Kidney (tissue), 14 donors: ENCODE results near the gene OSM. TPM values are rescaled to one million over a fixed set of nuclear protein-coding genes. Genes with fewer than 3 reads are reported as not detected.

ENCODE experiments used
- DNase-seq, 5 donors: peaks; one replicate each; pipeline ENCODE4 v3.0.0-alpha.2; 2013 to 2020
- FAIRE-seq: peaks from 2 replicates; lab custom pipeline; 2012; peaks lifted over from hg19 to GRCh38; lab: Jason Lieb, UNC
- H3K27ac ChIP-seq, 2 donors: one replicate each; pipeline ENCODE4 v1.7.0; 2013; ENCODE audit warnings: low read depth in 2 of 2, low read length in 2 of 2, inconsistent platforms in 1 of 2
- H3K27me3 ChIP-seq: one replicate; pipeline ENCODE4 v1.7.1; 2013; ENCODE audit warnings: low read length, inconsistent platforms; ENCODE audit not compliant: control insufficient read depth, insufficient read depth
- H3K36me3 ChIP-seq, 3 donors: one replicate each; pipeline versions ENCODE4 v1.7.0 to v1.7.1; 2013; ENCODE audit warnings: low read length in 3 of 3, control low read depth in 1 of 3, inconsistent platforms in 1 of 3; ENCODE audit not compliant: insufficient read depth in 3 of 3, control insufficient read depth in 2 of 3
- H3K4me1 ChIP-seq, 3 donors: one replicate each; pipeline versions ENCODE4 v1.7.0 to v1.7.1; 2013; ENCODE audit warnings: low read length in 3 of 3, inconsistent platforms in 1 of 3, low read depth in 1 of 3; ENCODE audit not compliant: control insufficient read depth in 2 of 3, insufficient read depth in 2 of 3
- H3K4me3 ChIP-seq, 3 donors: one replicate each; pipeline versions ENCODE4 v1.7.0 to v1.8.1; 2013; ENCODE audit warnings: low read length in 3 of 3, control low read depth in 1 of 3, inconsistent platforms in 1 of 3
- H3K9ac ChIP-seq, 3 donors: one replicate each; pipeline versions ENCODE4 v1.7.0 to v1.7.1; 2013; ENCODE audit warnings: low read length in 3 of 3, control low read depth in 1 of 3, inconsistent platforms in 1 of 3
- H3K9me3 ChIP-seq, 3 donors: one replicate each; pipeline versions ENCODE4 v1.7.0 to v1.7.1; 2013; ENCODE audit warnings: low read length in 3 of 3, control low read depth in 1 of 3, inconsistent platforms in 1 of 3; ENCODE audit not compliant: control insufficient read depth in 2 of 3, insufficient read depth in 1 of 3
- intact Hi-C: fragments of 100-400 bp; cut with DNase I; formaldehyde crosslinking; loops from one replicate; pipeline ENCODE4 v1.11.1; 2022
- polyA plus RNA-seq: library from polyadenylated mRNA; stranded (reverse); fragments of 350-450 nt; fragmentation: Illumina TruSeq; extraction: RNeasy Lipid Tissue Mini Kit (QIAGEN cat#74804); gene quantifications from one replicate; pipeline ENCODE4 v1.2.3, GENCODE V29; 2014; ENCODE audit warnings: low read depth, low replicate concordance; ENCODE audit not compliant: insufficient read depth
- total RNA-seq: library from RNA; stranded (reverse); fragmentation: NEBNext Ultra II Directional; extraction: Animal tissue kit (Norgen Biotek cat#: 25700); gene quantifications from one replicate; pipeline ENCODE4 v1.2.1, GENCODE V29; 2021
- TF ChIP-seq, protein P1 (sequence below): IDR thresholded peaks from 3 replicates; pipeline ENCODE4 v1.5.1; 2012; ENCODE audit warnings: mild to moderate bottlenecking, moderate library complexity, borderline replicate concordance; ENCODE audit not compliant: insufficient read depth; ENCODE audit errors: extremely low read depth
- donor health status: control.
- donor health status: control.
- donor health status: control.
- donor health status: control.
- donor health status: control.
- donor health status: DM: yes; HTN: yes; CAD: no.
- donor health status: Normal renal cell carcinoma (clear cell type).

The OSM gene
- total and polyA plus RNA-seq, 2 donors from 2014 or later = 0.56 to 1.2 TPM

DNA sequence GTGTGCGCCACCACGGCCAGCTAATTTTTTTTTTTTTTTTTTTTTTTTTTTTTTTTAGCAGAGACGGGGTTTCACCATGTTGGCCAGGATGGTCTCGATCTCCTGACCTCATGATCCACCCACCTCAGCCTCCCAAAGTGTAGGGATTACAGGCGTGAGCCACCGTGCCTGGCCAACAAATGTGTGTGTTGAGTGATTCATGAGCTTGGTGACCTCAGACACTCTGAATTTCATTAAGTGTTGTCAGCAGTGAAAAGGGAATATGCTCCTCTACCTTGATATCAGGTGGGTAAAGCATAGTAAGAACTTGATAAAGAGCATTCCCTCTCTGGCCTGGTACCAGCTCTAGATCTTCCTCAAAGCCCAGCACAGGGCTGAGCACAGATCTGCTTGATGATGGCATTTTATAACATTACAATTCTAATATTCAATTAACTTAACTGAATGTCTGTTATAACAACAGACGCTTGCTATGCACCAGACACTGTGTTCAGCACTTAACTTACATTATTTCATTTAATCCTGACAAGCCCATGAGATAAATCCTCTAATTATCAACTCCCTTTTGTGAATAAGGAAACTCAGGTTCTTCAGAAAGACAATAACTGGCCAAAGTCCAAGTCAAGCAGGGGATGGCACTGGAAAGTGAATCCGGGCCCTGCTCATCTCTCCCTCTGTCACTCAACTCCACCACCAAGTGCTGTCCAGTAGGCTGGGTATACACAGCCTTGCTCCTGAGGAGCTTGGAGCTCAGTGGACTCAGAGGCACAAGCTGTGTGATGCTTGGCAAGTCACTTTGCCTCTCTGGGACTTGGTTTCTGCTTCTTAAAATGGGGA lies 47.1 kb upstream of the OSM start:
- FAIRE-seq = no peak
- intact Hi-C loops = no loop called here

DNA sequence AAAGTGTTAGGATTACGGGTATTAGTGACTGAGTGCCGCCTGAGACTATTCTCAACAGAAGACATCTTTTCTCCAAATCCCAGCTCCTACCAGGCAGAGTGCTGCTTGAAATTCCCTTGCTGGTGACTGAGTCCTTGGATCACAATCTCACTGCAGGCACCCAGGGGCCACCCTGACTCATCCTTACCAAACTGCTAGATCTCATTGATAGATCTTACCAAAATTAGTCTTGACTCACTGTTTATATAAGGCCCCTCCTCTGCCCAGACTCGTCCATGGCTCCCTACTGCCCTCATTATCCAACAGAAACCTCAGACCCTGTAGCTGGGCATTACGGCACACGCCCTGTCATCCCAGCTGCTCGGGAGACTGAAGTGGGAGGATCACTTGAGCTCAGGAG lies 45.4 kb upstream of the OSM start:
- intact Hi-C loops = no loop called here
- DNase-seq = no peak
- TF ChIP-seq, protein P1, sequence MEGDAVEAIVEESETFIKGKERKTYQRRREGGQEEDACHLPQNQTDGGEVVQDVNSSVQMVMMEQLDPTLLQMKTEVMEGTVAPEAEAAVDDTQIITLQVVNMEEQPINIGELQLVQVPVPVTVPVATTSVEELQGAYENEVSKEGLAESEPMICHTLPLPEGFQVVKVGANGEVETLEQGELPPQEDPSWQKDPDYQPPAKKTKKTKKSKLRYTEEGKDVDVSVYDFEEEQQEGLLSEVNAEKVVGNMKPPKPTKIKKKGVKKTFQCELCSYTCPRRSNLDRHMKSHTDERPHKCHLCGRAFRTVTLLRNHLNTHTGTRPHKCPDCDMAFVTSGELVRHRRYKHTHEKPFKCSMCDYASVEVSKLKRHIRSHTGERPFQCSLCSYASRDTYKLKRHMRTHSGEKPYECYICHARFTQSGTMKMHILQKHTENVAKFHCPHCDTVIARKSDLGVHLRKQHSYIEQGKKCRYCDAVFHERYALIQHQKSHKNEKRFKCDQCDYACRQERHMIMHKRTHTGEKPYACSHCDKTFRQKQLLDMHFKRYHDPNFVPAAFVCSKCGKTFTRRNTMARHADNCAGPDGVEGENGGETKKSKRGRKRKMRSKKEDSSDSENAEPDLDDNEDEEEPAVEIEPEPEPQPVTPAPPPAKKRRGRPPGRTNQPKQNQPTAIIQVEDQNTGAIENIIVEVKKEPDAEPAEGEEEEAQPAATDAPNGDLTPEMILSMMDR = no peak
- no peak for FAIRE-seq
- Histone ChIP-seq H3K27ac (peak overlapping the region; percentile 81 to 85), H3K4me3 (no peak overlapping the region), H3K36me3 (no peaks in the 10 kb centered on the region), H3K4me1 (peaks cover 8 to 73% (median 58%) of the 10 kb centered on the region in 3 donors), H3K9me3 (no peaks in the 10 kb centered on the region), H3K9ac (no peak overlapping the region), H3K27me3 (no peaks in the 10 kb centered on the region)

More for the DNA sequence above, 47.1 kb upstream of the OSM start:
- H3K36me3 ChIP-seq = no peaks in the 10 kb centered on the region
- no peak overlapping the region for H3K9ac ChIP-seq
- H3K27me3 ChIP-seq = no peaks in the 10 kb centered on the region
- peak overlapping the region in 1 of 2 donors; percentile 8 for H3K27ac ChIP-seq
- no peaks in the 10 kb centered on the region for H3K9me3 ChIP-seq
- TF ChIP-seq, protein P1 = no peak
- DNase-seq = no peak
- peaks cover 8 to 69% (median 67%) of the 10 kb centered on the region in 3 donors for H3K4me1 ChIP-seq
- H3K4me3 ChIP-seq = no peak overlapping the region

DNA sequence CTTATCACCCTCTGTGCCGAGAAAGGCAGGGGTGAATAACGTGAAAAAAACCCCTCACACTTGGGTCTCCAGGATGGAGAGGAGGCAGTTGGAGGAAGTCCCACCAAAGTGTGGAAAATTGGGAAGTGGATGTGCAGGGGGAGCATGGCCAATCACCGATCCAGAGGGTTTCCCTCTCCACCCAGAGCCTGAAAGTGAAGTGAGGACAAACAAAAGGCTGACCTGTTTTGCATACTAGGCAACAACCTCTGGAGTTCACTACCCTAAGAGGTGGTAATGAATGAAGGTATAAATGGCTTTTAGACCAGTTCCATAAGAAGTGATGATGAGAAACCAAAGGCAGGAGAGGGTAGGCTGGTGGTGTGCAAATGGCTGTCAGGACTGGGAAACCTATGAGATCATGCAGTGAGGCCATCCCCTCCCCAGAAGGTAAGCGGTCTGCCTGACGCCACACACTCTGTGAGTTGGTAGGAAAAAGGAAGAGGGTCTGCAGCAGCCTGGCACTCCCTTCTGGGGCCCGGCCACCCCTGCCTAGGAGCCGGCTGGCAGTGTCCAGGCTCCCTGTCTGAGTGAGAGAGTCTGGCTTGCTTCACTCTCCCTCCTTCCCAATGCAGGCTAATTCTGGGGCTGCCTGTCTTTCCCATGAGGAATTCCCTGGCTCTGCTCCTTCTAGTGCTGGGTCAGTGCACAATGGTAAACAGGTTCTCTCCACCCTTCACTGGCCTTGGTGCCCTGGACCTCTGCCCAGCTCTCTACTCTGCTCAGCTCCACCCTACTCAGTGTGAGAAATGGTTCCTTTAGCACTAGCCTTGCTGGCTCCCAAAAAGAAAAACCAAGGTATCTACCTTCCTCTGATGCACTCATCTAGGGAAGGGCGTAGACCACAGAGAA lies 44.5 kb upstream of the OSM start:
- H3K9ac ChIP-seq = peak overlapping the region in 1 of 3 donors; percentile 69
- H3K27me3 ChIP-seq = no peaks in the 10 kb centered on the region
- H3K4me1 ChIP-seq = peaks cover 8 to 81% (median 61%) of the 10 kb centered on the region in 3 donors
- FAIRE-seq (no peak), DNase-seq (peak; percentile 61 to 90 (median 80))
- peak overlapping the region; percentile 84 to 85 for H3K27ac ChIP-seq
- H3K4me3 ChIP-seq = peak overlapping the region in 2 of 3 donors; percentile 26 to 47
- intact Hi-C loops = no loop called here
- no peaks in the 10 kb centered on the region for H3K36me3 ChIP-seq
- H3K9me3 ChIP-seq = no peaks in the 10 kb centered on the region
- TF ChIP-seq, protein P1 = no peak
